ENCODE data around the gene STK10. TPM values are rescaled to one million over a fixed set of nuclear protein-coding genes. Genes with fewer than 3 reads are reported as not detected.
A peak's percentile ranks its signal among the peaks of the same experiment; 100 is the strongest.

Gene STK10
- total and polyA plus RNA-seq, 9 of the 15 experiments (the other 6 are each of a cell fraction or from before 2014, with no cell fraction given), result 0.30 to 6.7 (median 2.4) TPM

- TF ChIP-seq EGR1 (conservative IDR thresholded peaks at IDR 0.05), result peak; percentile 97
- no peak for TF ChIP-seq PATZ1 (CRISPR knock-in tag; IDR thresholded peaks at IDR 0.05; ENCODE audit: borderline replicate concordance)
- TF ChIP-seq FOXO4 (CRISPR knock-in tag; IDR thresholded peaks at IDR 0.05), result no peak
- no peak for TF ChIP-seq SPI1 (IDR thresholded peaks at IDR 0.05; ENCODE audit: borderline replicate concordance, low read depth, low read length)
- TF ChIP-seq CREBBP (IDR thresholded peaks at IDR 0.05; ENCODE audit: low read depth, low read length), result no peak
- peak; percentile 93 for TF ChIP-seq RBBP5 (IDR thresholded peaks at IDR 0.05; ENCODE audit: borderline replicate concordance, insufficient read depth, low read length, poor library complexity, severe bottlenecking)
- TF ChIP-seq FOSL1 (tag; conservative IDR thresholded peaks at IDR 0.05), result no peak
- no peak for TF ChIP-seq RBM34 (IDR thresholded peaks at IDR 0.05; ENCODE audit: borderline replicate concordance, insufficient read depth, low read length)
- TF ChIP-seq KDM4B (IDR thresholded peaks at IDR 0.05; ENCODE audit: borderline replicate concordance in 2 of 2, low read depth in 1 of 2), result peak in 1 of 2 experiments; percentile 90; a peak in 2 of 4 replicates
- TF ChIP-seq GATA2 (CRISPR knock-in tag; IDR thresholded peaks at IDR 0.05), result no peak
- TF ChIP-seq HLTF (IDR thresholded peaks at IDR 0.05), result no peak
- TF ChIP-seq ZNF232 (CRISPR knock-in tag; IDR thresholded peaks at IDR 0.05), result no peak; the same call in 1 of the 2 replicates
- TF ChIP-seq PYGO2 (tag; IDR thresholded peaks at IDR 0.05), result 0 out of 2 replicates have a peak, but pooled peaks have one; percentile 17
- peak; percentile 95 for TF ChIP-seq POLR2A (conservative IDR thresholded peaks at IDR 0.05)
- TF ChIP-seq NFXL1 (CRISPR knock-in tag; IDR thresholded peaks at IDR 0.05), result no peak
- no peak; the same call in 1 of the 2 replicates for TF ChIP-seq GTF2F1 (IDR thresholded peaks at IDR 0.05; ENCODE audit: low read depth, low read length)
- TF ChIP-seq KDM1A (IDR thresholded peaks at IDR 0.05), result no peak
- peak; percentile 92 for TF ChIP-seq SMAD3 (CRISPR knock-in tag; conservative IDR thresholded peaks at IDR 0.05)
- TF ChIP-seq GTF2E2 (tag; IDR thresholded peaks at IDR 0.05), result no peak
- TF ChIP-seq BCL6 (CRISPR knock-in tag; IDR thresholded peaks at IDR 0.05), result peak; percentile 75; the same call in 1 of the 2 replicates
- TF ChIP-seq VEZF1 (CRISPR knock-in tag; IDR thresholded peaks at IDR 0.05), result peak; percentile 74
- no peak for TF ChIP-seq MCM5 (IDR thresholded peaks at IDR 0.05; ENCODE audit: low read depth)
- peak; percentile 73 for TF ChIP-seq TAF7 (tag; IDR thresholded peaks at IDR 0.05)
- TF ChIP-seq ZNF444 (CRISPR knock-in tag; IDR thresholded peaks at IDR 0.05), result no peak
- TF ChIP-seq HMGN3 (IDR thresholded peaks at IDR 0.05; ENCODE audit: borderline replicate concordance, extremely low read depth, insufficient read length, low read depth, low read length), result no peak
Observed at GRCh38 chr5:172006321-172007174, 181.5 kb downstream of the STK10 start, which contains the start of gene FBXW11 (continued).
